IPS-18a (cell line): ENCODE measurements around the gene PXDC1.

Experiments
- H3K27ac ChIP-seq: one replicate; pipeline ENCODE4 v1.5.1; 2013; ENCODE audit warnings: low read length
- H3K27me3 ChIP-seq: one replicate; pipeline ENCODE4 v1.6.1; 2013; ENCODE audit warnings: mild to moderate bottlenecking, low read length; ENCODE audit not compliant: control insufficient read depth, insufficient read depth
- H3K36me3 ChIP-seq: one replicate; pipeline ENCODE4 v1.6.1; 2013; ENCODE audit warnings: low read depth, low read length; ENCODE audit not compliant: control insufficient read depth
- H3K4me1 ChIP-seq: one replicate; pipeline ENCODE4 v1.6.1; 2013; ENCODE audit warnings: low read depth, low read length; ENCODE audit not compliant: control insufficient read depth
- H3K4me3 ChIP-seq: one replicate; pipeline ENCODE4 v1.5.1; 2013; ENCODE audit warnings: low read length
- H3K9ac ChIP-seq: one replicate; pipeline ENCODE4 v1.6.1; 2013; ENCODE audit warnings: mild to moderate bottlenecking, low read length, moderate library complexity
- H3K9me3 ChIP-seq: one replicate; pipeline ENCODE4 v1.6.1; 2013; ENCODE audit warnings: low read depth, low read length; ENCODE audit not compliant: control insufficient read depth

PXDC1 gene

DNA sequence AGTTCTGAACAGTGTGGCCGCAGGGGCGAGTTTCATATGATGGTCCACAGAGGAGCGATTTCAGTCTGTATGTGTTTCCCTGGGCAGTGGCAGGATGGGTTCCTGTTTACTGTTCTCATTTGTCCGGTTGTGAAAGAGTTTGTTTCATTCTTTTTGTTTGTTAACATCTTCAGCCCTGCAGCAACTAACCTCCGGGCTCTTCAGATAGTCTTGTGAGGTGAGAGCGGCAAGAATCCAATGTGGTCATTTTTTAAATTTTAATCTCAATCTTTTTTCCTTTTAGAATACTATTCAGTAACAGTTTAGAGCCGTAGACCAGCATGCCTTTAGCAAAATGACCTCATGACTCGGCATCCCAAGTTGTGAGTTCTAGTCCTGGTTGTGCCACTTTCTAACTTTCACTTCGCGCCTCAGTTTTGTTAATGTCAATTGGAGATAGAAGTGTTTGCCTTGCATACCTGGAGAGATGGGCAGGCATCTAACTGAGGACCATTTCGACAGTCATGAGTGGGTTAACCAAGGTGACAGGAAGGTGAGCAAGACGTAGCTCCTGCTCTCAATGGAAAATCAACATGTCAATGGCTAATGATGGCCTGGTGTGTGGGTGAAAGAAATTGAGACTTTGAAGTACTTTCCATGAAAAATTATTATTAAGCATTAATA lies 38.5 kb upstream of the PXDC1 start:
- no peaks in the 10 kb centered on the region for H3K36me3 ChIP-seq
- H3K4me1 ChIP-seq: peaks cover 10% of the 10 kb centered on the region
- H3K9me3 ChIP-seq: no peaks in the 10 kb centered on the region
- no peak overlapping the region for H3K27ac ChIP-seq
- no peak overlapping the region for H3K4me3 ChIP-seq
- H3K27me3 ChIP-seq: no peaks in the 10 kb centered on the region
- no peak overlapping the region for H3K9ac ChIP-seq

DNA sequence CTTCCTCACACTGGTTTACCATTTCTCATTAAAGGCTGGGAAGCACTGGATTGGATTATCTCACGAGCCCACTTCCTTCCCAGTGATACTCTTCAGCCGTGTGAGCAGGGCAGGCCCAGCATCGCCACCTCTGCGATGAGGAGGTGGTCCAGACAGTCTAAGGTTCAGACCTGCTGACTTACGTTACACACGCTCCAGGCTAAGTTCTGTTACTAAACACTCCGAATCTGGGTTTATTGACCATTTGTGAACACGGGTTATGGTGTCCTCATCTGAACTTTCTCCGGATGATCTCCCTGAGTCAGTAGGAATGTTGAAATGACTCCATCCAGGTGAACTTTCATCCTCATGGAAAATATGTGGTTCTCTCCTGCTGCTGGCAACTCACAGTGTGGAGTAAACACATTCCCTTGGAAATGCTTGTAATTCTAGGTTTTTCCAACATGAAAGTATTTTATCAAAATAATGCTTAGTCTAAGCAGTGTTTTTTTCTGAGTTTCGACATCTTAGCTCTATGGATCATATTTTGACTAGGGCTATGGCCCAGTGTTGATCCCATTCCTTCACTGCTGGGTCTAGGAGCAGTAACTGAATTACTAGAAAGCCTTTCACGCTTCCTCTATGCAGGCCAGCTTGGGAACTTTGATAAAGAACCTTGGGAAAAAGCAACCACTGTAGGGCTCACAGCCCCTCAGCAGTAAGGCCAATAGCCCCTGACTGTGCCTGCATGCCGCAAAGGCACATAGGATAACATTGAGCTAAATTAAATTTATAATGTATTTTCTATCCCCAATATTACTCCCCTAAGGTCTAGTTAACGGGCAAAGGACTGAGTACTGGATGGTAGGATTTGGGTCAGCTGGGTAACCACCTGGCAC lies 37.7 kb upstream of the PXDC1 start:
- no peak overlapping the region for H3K9ac ChIP-seq
- no peaks in the 10 kb centered on the region for H3K9me3 ChIP-seq
- no peaks in the 10 kb centered on the region for H3K36me3 ChIP-seq
- no peak overlapping the region for H3K4me3 ChIP-seq
- no peak overlapping the region for H3K27ac ChIP-seq
- no peaks in the 10 kb centered on the region for H3K27me3 ChIP-seq
- H3K4me1 ChIP-seq: peaks cover 8% of the 10 kb centered on the region

DNA sequence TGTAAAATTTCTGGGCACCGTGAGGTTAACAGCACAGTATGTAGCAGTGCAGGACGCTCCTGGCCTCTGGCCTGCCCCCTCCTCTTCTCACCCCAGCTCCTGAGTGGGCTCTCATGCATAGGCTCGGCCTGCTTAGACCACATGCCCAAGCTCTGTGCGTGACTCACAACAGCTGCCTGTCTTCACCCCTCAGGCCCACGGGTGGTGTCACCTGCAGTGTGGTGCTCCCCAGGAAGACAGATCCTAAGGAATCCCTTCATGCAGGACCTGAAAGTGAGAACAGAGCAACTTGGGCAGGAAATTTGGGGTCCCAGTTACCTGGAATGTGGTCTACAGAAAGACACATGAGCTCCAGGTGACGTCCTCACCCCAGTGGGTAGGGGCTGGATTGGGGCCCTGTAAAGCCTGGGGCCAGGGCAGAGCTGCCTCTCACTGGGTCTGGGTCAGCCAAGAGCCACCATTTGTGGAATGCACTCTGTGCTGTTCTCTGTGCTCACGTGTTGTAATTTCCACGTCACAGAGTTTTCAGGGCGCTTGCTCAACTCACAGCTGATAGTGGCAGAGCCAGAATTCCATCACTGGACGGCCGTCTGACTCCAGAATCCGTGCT lies 37.0 kb upstream of the PXDC1 start:
- no peak overlapping the region for H3K27ac ChIP-seq
- no peaks in the 10 kb centered on the region for H3K36me3 ChIP-seq
- H3K4me1 ChIP-seq: peaks cover under 1% of the 10 kb centered on the region
- H3K9ac ChIP-seq: no peak overlapping the region
- no peak overlapping the region for H3K4me3 ChIP-seq
- H3K27me3 ChIP-seq: no peaks in the 10 kb centered on the region
- H3K9me3 ChIP-seq: no peaks in the 10 kb centered on the region

DNA sequence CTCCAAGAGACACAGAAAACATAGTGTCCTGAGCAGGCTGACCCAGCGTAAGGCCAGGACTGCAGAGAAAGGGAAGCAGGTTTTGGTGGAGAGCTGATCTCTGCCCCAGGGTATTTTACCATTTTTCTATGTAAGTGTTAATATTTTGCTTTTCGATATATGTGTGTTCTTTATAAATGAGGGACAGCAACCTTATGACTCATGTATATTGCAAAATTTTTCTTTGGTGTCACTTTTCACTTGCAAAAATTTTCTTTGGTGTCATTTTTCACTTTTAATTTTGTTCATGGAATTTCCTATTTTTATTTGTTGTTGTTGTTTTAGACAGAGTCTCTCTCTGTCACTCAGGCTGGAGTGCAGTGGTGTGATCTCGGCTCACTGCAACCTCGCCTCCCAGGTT lies 34.6 kb upstream of the PXDC1 start:
- H3K9ac ChIP-seq: no peak overlapping the region
- no peaks in the 10 kb centered on the region for H3K36me3 ChIP-seq
- H3K27me3 ChIP-seq: no peaks in the 10 kb centered on the region
- H3K27ac ChIP-seq: no peak overlapping the region
- H3K4me1 ChIP-seq: no peaks in the 10 kb centered on the region
- no peak overlapping the region for H3K4me3 ChIP-seq
- no peaks in the 10 kb centered on the region for H3K9me3 ChIP-seq

DNA sequence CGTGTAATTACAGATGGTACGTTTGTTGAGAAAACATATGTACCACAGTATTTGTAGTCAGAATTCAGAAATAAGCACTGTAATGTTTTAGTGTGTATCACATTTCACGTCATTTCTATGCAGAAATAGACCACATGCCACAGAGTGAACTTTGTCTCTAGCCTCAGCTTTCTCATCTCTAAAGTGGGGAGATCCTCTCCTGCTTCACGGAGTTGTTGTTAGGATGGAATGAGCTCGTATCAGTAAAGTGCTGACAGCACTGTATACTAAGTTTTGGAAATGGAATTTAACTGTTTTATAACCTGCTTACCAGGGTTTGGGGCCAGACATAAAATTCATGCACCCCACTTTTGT lies 34.2 kb upstream of the PXDC1 start:
- H3K4me1 ChIP-seq: no peaks in the 10 kb centered on the region
- H3K4me3 ChIP-seq: no peak overlapping the region
- H3K9me3 ChIP-seq: no peaks in the 10 kb centered on the region

GRCh38 chr6:3784885-3785744 lies 33.6 kb upstream of the PXDC1 start:
- no peaks in the 10 kb centered on the region for H3K36me3 ChIP-seq
- H3K27me3 ChIP-seq: no peaks in the 10 kb centered on the region
- H3K4me1 ChIP-seq: no peaks in the 10 kb centered on the region
- no peaks in the 10 kb centered on the region for H3K9me3 ChIP-seq
- H3K9ac ChIP-seq: no peak overlapping the region
- no peak overlapping the region for H3K27ac ChIP-seq
- no peak overlapping the region for H3K4me3 ChIP-seq

More for the DNA sequence above, 34.2 kb upstream of the PXDC1 start:
- Histone ChIP-seq H3K36me3 (no peaks in the 10 kb centered on the region), H3K9ac (no peak overlapping the region), H3K27me3 (no peaks in the 10 kb centered on the region), H3K27ac (no peak overlapping the region)

DNA sequence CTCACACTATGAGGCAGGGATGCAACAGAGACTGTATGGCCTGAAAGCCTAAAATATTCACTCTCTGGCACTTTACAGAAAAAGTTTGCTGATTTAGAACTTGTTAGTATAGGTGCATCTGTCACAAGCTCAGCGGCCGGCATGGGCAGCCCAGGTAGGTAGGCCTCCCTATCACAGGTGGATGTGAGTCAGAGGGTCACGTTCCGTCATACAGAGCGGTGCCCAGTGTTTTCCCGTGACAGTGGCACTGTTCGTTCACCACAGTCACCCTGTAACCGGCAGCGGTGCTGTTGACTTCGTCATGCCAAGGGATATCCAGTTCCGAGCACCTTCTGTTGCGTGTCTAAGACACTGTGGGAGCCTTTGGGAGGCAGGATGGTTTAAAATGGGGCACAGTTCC lies 32.9 kb upstream of the PXDC1 start:
- H3K27me3 ChIP-seq: no peaks in the 10 kb centered on the region
- no peaks in the 10 kb centered on the region for H3K9me3 ChIP-seq
- H3K36me3 ChIP-seq: no peaks in the 10 kb centered on the region
- H3K4me3 ChIP-seq: no peak overlapping the region
- no peak overlapping the region for H3K9ac ChIP-seq
- H3K27ac ChIP-seq: no peak overlapping the region
- H3K4me1 ChIP-seq: no peaks in the 10 kb centered on the region

DNA sequence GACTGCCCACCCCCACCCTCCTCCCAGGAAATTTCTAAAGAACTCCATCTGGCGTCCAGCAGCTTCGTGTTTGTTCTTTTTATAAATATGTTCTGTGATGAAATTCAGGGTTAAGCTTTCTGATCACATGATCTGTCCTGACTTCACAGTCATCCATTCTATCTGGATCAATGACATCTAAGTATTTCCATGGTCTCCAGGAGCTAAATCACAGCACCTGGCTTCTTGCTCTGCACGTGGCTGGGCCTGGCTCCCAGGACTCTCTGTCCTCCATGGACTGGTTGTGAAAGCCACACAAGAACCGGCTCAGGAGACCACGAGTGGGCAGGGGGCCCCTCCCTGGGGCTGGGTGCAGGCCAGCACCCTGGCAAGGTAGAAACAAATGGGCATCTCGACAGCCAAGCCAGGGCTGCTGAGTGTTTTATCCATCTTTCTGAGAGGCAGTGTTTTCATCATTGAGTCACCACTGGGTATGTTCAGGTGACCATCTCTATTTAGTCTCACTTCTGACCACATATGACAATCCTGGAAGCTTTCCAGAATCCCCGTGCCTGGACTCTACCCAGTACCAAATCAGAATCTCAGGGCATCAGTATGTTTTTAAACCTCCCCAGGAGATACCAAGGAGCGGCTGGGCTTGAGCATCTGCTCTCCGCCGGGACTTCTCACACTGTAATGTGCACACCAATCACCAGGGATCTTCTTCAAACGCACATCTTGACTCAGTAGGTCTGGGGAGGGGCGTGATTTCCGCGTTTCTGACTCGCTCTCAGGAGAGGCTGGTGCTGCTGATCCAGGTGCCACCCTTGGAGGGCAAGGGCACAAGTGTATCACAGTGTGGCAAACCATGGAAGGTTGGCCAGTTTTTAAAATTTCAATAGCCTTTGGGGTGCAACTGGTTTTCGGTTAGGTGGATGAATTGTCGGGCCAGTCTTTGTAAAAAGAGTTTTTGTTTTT lies 31.6 kb upstream of the PXDC1 start:
- Histone ChIP-seq H3K9me3 (no peaks in the 10 kb centered on the region), H3K27ac (no peak overlapping the region), H3K36me3 (no peaks in the 10 kb centered on the region), H3K9ac (no peak overlapping the region), H3K27me3 (no peaks in the 10 kb centered on the region), H3K4me3 (no peak overlapping the region), H3K4me1 (no peaks in the 10 kb centered on the region)

DNA sequence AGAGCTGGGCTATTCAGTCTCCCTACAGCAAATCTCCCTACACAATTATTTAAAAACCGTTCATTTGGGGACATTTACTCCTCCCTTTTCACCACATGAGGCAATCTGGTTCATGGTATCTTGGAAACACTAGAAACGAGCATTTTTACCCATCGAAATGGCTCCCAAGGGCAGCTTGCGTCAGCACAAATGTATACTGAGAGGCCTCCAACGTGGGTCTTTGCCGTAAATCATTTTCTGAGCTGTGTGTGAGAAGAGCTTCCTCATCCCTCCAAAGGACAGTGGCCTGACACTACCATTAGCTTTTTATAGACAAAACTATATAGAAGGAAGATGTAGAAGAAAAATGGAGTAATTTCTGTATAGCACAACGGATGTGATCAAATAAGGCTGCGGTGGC lies 30.0 kb upstream of the PXDC1 start:
- peaks cover 3% of the 10 kb centered on the region for H3K4me1 ChIP-seq
- H3K27ac ChIP-seq: no peak overlapping the region
- H3K9ac ChIP-seq: no peak overlapping the region
- H3K4me3 ChIP-seq: no peak overlapping the region
- no peaks in the 10 kb centered on the region for H3K9me3 ChIP-seq
- H3K27me3 ChIP-seq: no peaks in the 10 kb centered on the region
- no peaks in the 10 kb centered on the region for H3K36me3 ChIP-seq

DNA sequence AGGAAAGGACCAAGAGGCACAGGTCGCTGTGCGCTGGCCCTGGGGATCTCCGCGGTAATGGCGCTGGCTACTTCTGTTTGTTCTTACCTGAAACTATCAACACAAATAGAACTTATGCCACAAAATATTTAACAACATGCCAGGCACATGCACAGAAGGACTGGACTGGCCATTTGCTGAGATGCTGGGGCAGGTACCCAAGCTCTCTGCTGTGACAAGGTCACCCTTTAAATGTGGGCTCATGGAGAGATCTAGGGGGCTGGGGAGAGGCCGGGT lies 28.0 kb upstream of the PXDC1 start:
- Histone ChIP-seq H3K27me3 (no peaks in the 10 kb centered on the region), H3K4me3 (no peak overlapping the region), H3K27ac (no peak overlapping the region), H3K4me1 (peaks cover 3% of the 10 kb centered on the region), H3K9me3 (no peaks in the 10 kb centered on the region), H3K36me3 (no peaks in the 10 kb centered on the region), H3K9ac (no peak overlapping the region)
